Mesothelial cell of epicardium (in vitro differentiated cells): ENCODE results near the gene IL16. TPM values are rescaled to one million over a fixed set of nuclear protein-coding genes. Genes with fewer than 3 reads are reported as not detected.

Source experiments
- DNase-seq, 2 experiments: peaks; one replicate each; pipeline ENCODE4 v3.0.0; 2021; ENCODE audit warnings: low spot score in 2 of 2; ENCODE audit not compliant: unreplicated experiment in 2 of 2
- H3K27ac Mint-ChIP-seq: 2 replicates; pipeline ENCODE4 v1.8.0; 2021; ENCODE audit warnings: mixed read lengths
- H3K27me3 Mint-ChIP-seq: 2 replicates; pipeline ENCODE4 v1.8.0; 2021; ENCODE audit warnings: low read depth, mixed read lengths
- H3K36me3 Mint-ChIP-seq: 2 replicates; pipeline ENCODE4 v1.8.0; 2021; ENCODE audit warnings: mixed read lengths
- H3K4me1 Mint-ChIP-seq: 2 replicates; pipeline ENCODE4 v1.8.0; 2021; ENCODE audit warnings: mixed read lengths
- H3K4me3 Mint-ChIP-seq: 2 replicates; pipeline ENCODE4 v1.8.0; 2021; ENCODE audit warnings: mild to moderate bottlenecking, moderate library complexity, mixed read lengths
- H3K9me3 Mint-ChIP-seq: 2 replicates; pipeline ENCODE4 v1.8.0; 2021; ENCODE audit warnings: mixed read lengths
- total RNA-seq: library from RNA; stranded (reverse); gene quantifications from 3 replicates; pipeline ENCODE4 v1.2.1, GENCODE V29; 2021
- TF ChIP-seq, protein P1 (sequence below): fragments of 200-600 bp; sonication (generic); IDR thresholded peaks from one replicate; pipeline ENCODE4 v1.5.0; 2021; ENCODE audit warnings: antibody characterized with exemption; ENCODE audit not compliant: unreplicated experiment

IL16 gene
- total RNA-seq, 1 donor from 2014 or later, result 0.27 TPM

DNA sequence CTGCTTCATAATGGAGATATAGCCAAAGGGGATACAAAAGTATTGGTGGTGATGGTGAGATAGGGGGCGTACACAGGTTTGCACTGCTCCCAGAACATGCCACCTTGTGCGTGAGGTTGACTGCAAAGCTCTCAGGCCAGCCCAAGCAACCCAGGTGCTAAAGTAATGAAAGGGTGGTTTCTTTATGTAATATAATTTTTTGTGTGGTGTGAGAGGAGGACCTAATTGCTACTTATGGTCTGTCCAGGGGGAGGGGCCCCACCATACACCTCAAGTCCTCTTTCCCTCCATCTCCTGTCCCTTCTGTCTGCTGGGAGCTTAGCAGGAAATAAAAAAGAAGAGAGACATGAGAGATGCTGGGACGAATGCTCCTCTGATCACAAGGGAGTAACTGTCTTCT, 73.5 kb downstream of the IL16 start:
- peaks cover 13% of the 10 kb centered on the region for H3K4me1 Mint-ChIP-seq
- TF ChIP-seq, protein P1, sequence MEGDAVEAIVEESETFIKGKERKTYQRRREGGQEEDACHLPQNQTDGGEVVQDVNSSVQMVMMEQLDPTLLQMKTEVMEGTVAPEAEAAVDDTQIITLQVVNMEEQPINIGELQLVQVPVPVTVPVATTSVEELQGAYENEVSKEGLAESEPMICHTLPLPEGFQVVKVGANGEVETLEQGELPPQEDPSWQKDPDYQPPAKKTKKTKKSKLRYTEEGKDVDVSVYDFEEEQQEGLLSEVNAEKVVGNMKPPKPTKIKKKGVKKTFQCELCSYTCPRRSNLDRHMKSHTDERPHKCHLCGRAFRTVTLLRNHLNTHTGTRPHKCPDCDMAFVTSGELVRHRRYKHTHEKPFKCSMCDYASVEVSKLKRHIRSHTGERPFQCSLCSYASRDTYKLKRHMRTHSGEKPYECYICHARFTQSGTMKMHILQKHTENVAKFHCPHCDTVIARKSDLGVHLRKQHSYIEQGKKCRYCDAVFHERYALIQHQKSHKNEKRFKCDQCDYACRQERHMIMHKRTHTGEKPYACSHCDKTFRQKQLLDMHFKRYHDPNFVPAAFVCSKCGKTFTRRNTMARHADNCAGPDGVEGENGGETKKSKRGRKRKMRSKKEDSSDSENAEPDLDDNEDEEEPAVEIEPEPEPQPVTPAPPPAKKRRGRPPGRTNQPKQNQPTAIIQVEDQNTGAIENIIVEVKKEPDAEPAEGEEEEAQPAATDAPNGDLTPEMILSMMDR, result no peak
- H3K4me3 Mint-ChIP-seq, result no peak overlapping the region
- H3K27ac Mint-ChIP-seq, result no peak overlapping the region
- H3K27me3 Mint-ChIP-seq, result peaks cover 45% of the 10 kb centered on the region
- no peaks in the 10 kb centered on the region for H3K36me3 Mint-ChIP-seq
- no peaks in the 10 kb centered on the region for H3K9me3 Mint-ChIP-seq
- DNase-seq, result no peak

DNA sequence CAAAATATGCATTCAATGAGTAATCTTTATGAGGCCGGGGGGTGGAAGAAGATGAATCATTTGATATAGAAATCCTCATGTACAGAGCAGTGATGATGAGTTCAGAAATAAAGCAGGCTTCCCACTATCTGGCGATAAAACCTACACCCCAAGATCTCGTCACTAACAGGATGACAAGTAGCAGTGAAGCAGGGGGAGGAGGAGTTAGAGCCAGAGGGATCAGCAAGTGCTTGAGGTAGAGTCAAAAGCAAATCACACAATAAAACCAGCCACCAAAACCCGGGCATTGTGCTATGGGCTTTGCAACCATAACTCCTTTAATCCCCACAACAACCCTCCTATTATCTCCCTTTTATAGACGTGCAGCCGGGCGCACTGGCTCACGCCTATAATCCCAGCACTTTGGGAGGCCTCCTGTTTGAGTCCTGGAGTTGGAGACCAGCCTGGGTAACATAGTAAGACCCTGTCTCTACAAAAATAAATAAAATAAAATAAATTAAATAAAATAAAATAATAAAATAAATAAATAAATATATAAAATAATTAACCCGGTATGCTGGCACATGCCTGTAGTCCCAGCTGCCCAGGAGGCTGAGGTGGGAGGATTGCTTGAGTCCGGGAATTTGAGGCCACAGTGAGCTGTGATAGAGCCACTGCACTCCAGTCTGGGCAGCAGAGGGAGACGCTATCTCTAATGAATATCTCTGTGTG, 74.3 kb downstream of the IL16 start:
- peaks cover 41% of the 10 kb centered on the region for H3K27me3 Mint-ChIP-seq
- no peak overlapping the region for H3K4me3 Mint-ChIP-seq
- no peak for DNase-seq
- no peaks in the 10 kb centered on the region for H3K9me3 Mint-ChIP-seq
- TF ChIP-seq, protein P1, result no peak
- H3K36me3 Mint-ChIP-seq, result no peaks in the 10 kb centered on the region
- peaks cover 7% of the 10 kb centered on the region for H3K4me1 Mint-ChIP-seq
- no peak overlapping the region for H3K27ac Mint-ChIP-seq

DNA sequence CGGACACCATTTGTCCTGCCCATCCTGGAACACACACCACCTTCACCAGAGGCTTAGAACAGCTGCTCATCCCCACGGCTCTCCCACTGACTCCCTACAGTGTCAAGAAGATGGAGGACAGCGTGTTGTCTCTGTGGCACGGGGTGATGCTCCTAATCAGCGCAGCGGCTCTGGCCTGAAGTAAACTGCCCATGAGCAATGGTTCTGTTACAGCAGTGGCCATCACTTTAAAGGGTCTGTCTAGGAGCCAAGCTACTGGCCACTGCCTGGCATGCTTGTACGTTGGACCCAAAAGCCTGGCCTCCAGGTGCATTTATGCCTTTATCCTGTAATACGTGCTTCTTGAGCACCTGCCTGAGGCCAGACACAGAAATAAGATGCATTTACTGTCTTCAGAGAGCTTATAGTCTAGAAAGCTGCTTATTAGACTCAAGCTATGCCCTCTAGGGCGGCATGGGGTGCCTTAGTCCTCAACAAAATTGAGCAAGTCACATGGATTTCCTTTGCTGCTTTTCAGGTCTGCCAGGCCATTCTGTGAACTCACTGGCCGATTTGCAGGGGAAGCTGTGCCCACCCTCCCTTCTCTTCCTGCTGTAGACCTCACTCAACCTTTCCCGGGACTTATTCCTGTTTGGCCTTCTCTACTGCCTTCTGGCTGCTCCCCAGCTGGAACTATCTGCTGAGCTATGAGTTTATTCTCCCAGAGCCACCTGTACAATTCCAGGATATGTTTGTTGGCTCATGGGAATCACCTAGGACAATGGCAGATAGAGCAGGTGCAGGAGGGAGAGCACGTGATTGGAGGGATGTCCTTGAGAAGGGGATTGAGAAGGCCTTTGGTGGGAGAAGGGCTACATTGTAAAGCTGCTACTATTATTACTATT, 75.3 kb downstream of the IL16 start:
- TF ChIP-seq, protein P1, result no peak
- Mint-ChIP-seq H3K9me3 (peaks cover 5% of the 10 kb centered on the region), H3K4me1 (peaks cover 4% of the 10 kb centered on the region), H3K27me3 (peaks cover 41% of the 10 kb centered on the region), H3K4me3 (no peak overlapping the region), H3K27ac (no peak overlapping the region), H3K36me3 (peaks cover 5% of the 10 kb centered on the region)
- DNase-seq, result no peak

DNA sequence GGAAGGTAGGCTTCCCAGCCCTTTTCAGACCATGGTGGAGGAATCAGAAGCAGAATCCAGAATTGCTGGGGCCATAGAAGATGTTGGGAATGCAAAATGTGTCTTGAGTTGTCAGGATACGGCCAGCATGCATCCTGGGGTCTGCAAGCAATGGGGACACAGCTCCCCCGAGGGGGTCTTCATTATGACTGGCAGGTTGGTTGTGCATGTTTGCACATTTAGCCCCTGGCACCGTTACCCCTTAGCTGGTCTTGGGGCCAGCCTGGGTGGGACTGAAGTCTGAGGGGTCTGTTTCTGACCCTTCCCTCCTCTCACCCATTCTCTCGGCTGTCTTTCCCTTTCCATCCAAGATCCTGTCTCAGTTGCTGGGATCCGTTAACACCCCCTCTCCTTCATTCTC, 76.5 kb downstream of the IL16 start:
- Mint-ChIP-seq H3K9me3 (peaks cover 10% of the 10 kb centered on the region), H3K36me3 (peaks cover 9% of the 10 kb centered on the region), H3K4me3 (no peak overlapping the region), H3K4me1 (peaks cover 4% of the 10 kb centered on the region), H3K27me3 (peaks cover 34% of the 10 kb centered on the region), H3K27ac (no peak overlapping the region)
- TF ChIP-seq, protein P1, result no peak
- DNase-seq, result no peak

DNA sequence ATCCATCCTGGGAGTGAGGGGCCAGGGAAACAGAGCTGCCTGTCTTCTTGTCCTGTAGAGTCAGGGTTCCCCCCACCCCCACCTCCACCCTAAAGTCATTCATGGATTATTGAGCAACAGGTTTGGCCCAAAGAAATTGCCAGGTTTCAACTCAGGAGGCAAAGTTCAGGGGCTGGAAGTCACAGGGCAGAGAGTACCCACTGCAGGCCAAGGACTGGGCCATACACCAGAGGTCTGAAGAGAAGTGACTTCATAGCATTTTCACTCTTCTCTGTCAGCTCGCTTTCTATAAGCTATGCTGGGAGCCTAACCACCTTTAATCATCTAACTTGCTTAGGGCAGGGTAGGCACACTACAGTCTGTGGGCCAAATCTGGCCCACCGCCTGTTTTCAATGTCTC, 77.2 kb downstream of the IL16 start:
- H3K4me1 Mint-ChIP-seq, result peaks cover 4% of the 10 kb centered on the region
- H3K27ac Mint-ChIP-seq, result no peak overlapping the region
- DNase-seq, result no peak
- no peak overlapping the region for H3K4me3 Mint-ChIP-seq
- TF ChIP-seq, protein P1, result no peak
- peaks cover 34% of the 10 kb centered on the region for H3K27me3 Mint-ChIP-seq
- H3K36me3 Mint-ChIP-seq, result peaks cover 9% of the 10 kb centered on the region
- peaks cover 12% of the 10 kb centered on the region for H3K9me3 Mint-ChIP-seq
